ENCODE data around the gene SDR39U1.

The SDR39U1 gene

DNA sequence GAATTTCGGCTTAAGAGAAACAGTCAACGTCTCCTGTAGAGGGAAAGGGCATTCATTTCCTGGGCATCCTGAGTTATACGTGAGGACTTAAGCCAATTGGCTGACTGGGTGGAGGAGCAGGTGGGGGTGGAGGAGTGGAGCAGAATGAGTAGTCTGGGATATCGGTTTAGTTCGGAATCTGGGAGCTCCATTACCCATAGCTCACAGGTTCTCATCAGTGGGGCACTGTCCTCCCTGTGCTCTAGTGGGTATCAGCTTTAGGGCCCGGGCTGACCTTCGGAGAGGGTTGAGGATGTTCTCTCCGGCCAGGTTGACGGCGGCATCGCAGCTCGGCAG lies 704 bp downstream of the SDR39U1 start:
- DNase-seq (ENCODE audit: low read depth), result no peak

GRCh38 chr14:24441485-24441884 lies 1.1 kb downstream of the SDR39U1 start:
- DNase-seq (ENCODE audit: low read depth), result no peak

- no peak for DNase-seq (ENCODE audit: low read depth)
These were observed 1.8 kb downstream of the SDR39U1 start for GRCh38 chr14:24440606-24441399.

- no peak for DNase-seq (ENCODE audit: low read depth)
These were observed 2.6 kb downstream of the SDR39U1 start for GRCh38 chr14:24439830-24440605.

DNA sequence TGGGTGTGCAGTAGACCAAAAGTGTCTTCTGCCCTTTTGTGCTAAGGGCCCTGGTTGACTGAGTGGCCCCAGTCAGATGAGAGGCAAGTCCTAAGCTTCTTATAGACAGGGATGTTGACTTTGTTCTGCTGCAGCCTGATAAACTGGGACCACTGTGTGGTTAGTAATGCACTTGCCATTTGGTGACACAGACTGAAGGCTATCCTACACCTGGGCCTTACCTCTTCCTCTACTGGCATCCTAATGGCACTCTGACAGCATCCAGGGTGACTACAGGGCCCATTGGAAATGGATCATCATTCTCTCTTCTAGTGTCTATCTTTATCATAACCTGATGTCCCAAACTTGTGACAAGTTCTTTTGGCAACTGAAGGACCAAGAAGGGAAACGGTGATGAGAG lies 3.3 kb downstream of the SDR39U1 start:
- no peak for DNase-seq (ENCODE audit: low read depth)

GRCh38 chr14:24438223-24439097 lies 4.1 kb downstream of the SDR39U1 start:
- DNase-seq (ENCODE audit: low read depth), result no peak

- DNase-seq (ENCODE audit: low read depth), result no peak
These were observed 4.9 kb downstream of the SDR39U1 start for GRCh38 chr14:24437736-24438067.

DNA sequence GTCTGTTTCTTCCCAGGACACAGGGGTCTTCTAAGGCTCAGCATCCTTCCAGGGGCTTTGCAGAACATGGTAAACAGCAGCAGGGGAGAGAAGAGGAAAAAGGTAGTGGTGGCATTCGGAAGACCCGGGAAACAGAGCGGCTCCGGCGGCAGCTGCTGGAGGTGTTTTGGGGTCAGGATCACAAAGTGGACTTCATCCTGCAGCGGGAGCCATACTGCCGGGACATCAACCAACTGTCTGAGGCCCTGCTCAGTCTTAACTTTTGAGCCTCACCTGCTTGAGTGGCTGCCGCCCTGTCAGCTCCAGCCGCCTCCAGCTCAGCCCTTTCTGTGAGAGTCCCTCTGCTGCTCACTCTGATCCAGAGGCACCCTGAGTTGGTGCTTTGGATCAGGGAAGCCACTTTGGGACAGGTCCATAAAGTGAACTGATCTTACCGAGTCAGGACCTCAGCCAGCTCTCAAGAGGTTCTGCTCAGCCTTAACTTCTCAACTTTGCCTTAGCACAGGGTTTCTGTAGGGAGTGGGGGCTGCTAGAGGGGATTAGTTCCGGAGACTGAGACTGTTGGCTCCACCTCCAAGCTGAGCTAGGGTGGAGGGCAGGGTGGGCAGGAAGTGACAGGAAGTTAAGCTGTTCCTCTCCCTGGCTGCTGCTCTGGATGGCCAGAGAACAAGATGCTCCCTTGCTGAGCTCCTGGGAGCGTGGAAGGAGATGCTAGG lies 5.4 kb downstream of the SDR39U1 start:
- no peak for DNase-seq (ENCODE audit: low read depth)

DNA sequence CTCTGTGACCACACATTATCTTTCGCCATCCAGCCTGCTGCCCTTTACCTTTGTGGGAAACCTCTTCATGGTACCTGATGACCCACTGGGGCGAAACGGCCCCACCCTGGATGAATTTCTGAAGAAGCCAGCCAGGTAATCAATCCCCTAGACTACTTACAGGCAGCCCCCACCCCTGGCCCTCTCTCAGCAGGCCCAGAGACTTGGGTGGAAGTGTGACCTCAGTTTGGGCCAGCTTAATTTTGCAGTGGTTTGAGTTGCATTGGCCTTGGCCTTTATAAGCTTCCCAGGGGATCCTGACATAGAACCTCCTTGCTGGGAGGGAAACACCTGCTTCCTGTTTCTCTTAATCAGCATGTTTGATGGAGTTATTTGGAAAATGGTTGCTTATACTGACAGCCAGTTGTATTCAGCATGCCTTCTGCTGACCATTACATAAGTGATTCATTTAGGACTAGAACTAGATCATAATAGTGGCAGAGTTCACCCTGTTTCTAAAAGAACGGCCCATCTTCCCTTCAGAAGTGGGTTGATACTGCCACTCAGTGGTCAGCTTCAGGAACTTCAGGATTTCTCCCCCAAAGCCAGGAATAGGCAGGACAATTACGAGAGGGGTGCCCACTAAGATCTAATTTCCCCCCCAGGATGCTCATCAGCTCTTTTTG lies 6.1 kb downstream of the SDR39U1 start:
- DNase-seq (ENCODE audit: low read depth), result no peak

- DNase-seq (ENCODE audit: low read depth), result no peak
These were observed 6.6 kb downstream of the SDR39U1 start for GRCh38 chr14:24435998-24436354.

- no peak for DNase-seq (ENCODE audit: low read depth)
These were observed 7.3 kb downstream of the SDR39U1 start for GRCh38 chr14:24435192-24435810.

DNA sequence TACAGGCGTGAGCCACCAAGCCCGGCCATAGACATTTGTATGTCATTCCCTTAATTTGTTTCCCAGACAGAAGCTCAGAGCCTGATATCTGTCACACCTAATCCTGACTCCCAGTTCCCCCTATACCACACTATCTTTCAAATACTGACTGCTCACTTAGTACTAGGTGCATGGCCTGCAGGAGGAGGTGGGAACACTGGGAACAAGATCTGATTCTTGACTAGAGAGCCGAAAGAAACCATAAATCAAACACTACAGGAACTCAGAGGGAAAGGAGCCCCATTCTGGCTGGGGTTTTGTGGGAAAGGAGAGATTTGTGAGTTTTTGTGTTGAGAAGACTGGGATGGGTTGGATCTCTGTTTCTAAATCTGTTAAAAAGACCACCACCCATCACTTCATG lies 7.9 kb downstream of the SDR39U1 start:
- no peak for DNase-seq (ENCODE audit: low read depth)

GRCh38 chr14:24434036-24434435 lies 8.5 kb downstream of the SDR39U1 start:
- DNase-seq (ENCODE audit: low read depth), result no peak

GRCh38 chr14:24432259-24433131 lies 10.1 kb downstream of the SDR39U1 start:
- no peak for DNase-seq (ENCODE audit: low read depth)

- DNase-seq (ENCODE audit: low read depth), result peak; percentile 78
These were observed 10.9 kb downstream of the SDR39U1 start for GRCh38 chr14:24431569-24432258.

DNA sequence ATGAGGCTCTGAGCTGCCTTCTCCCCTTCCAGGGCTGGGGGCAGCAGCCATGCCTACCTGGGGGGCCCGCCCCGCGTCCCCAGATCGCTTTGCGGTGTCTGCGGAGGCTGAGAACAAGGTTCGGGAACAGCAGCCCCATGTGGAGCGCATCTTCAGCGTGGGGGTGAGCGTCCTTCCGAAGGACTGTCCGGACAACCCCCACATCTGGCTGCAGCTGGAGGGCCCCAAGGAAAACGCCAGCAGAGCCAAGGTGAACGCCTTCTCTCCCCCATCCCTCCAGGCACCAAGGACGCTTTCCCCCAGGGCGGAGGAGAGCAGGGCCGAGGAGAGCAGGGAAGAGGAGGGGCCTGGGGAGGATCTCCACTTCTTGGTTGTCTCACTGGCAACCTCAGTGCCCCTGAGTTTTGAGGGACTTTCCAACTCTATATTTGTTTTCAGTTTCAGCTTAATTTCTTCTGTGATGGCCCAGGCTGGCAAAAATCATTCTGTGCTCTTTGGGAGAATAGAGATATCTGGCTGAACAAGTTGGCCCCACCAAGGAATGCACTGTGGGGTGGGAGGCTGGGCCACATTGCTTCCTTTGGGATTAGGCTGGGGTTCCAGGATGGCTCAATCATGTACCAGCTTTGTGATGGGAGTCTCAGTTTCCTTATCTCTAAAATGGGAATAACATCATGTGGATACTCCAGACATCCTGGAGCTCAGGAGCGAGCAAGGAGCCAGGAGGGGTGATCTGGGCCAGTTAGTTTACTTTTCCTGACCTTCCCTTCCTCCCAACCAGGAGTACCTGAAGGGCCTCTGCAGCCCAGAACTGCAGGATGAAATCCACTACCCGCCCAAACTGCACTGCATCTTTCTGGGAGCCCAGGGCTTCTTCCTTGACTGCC lies 11.7 kb downstream of the SDR39U1 start:
- no peak for DNase-seq (ENCODE audit: low read depth)

DNA sequence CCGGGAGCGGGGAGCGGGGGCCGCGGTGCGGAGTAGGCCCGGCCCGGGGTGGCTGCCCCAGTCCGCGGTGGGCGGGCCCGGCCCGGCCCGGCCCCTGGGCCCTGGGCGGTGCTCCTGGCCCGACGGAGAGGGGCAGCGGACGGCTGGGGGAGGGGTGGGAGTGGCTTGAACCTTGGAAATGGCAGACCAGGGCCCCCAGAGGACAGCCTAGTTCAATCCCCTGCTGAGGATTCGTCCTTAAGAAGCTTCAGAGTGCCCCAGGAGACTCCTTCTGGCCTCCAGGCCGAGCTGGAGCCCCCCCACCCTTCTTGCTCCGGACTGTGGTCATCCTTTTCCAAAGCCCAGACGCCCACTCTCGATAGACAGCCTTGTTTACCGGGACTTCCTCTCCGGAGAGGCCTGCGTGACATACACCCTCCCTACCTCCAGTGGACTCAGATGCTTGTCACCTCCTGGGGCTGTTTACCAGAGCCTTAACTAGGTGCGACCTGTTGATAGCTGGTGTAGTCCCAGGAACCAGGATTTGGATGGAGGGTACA lies 12.4 kb downstream of the SDR39U1 start:
- DNase-seq (ENCODE audit: low read depth), result no peak
